Measurements from ENCODE around the gene RPS6KC1.
"Not testable (repeated sequence)": the region's sequence is repeated elsewhere in the genome, so short reads cannot be mapped to it uniquely, and the experiment has no call there.

Gene RPS6KC1

DNA sequence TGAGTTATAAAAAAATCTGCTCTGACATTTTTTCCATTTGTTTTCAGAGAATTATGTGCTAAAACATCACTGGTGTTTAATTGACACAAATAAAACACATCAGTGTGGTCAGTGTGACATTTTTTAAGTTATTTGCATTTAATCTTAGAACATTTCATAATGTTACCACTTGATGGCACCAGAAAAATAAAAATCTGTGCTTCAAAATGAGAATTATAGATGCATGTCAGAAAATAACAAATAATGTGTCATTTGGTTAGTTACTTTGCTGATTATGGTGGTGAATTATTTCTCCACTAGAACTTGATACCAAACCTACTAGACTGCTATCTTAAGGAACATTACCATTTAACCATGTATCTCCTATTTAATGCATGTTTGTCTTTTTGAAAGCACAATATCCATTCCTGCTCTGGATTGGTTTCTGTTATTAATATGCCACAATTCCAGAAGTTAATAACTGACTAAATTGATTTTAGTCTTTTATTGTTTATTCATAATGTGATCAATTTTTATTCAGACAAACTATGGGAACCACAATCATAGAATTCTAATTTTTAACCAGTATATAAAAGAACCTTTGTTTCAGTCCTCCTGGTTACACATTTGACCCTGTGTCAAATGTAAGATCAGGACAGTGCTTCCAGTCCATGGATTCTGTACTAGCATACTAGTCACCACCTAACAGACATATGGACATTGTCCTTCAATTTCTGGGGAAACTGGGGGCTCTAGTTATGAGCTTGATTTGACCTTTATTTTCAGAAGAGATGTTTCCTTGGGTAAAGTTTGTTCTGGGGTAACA is 81.0 kb downstream of the RPS6KC1 start:
- Histone ChIP-seq H3K9me3 (ENCODE audit: control insufficient read depth, low read length) (no peaks in the 10 kb centered on the region), H3K4me1 (ENCODE audit: control insufficient read depth, insufficient read depth, low read length, poor library complexity, severe bottlenecking) (peaks cover 15% of the 10 kb centered on the region), H3K27ac (ENCODE audit: low read depth, low read length, severe bottlenecking) (no peak overlapping the region), H3K4me3 (ENCODE audit: extremely low read depth, insufficient read depth, low read length, poor library complexity, severe bottlenecking) (no peak overlapping the region), H3K36me3 (ENCODE audit: control insufficient read depth, insufficient read depth, low read length) (no peaks in the 10 kb centered on the region)

DNA sequence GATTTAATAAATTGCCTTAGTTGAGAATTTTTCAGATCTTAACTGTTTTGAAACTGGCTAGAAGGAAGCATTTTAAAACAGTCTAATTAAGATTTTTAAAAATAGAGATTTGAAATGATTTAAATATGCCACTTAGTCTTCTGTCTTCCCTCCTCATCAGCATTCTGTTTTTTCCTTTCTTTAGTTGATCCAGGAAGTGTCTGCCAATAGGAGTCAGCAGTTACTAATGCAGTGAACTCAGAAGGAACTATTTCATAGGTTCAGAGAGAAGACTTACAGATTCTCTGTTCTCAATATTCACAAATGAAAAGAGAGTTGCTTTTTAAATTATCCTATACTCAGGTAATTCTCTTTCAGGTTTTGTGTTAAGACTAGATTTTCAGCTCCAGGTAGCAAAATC is 84.5 kb downstream of the RPS6KC1 start:
- H3K36me3 ChIP-seq (ENCODE audit: control insufficient read depth, insufficient read depth, low read length), result no peaks in the 10 kb centered on the region
- peaks cover 5% of the 10 kb centered on the region for H3K9me3 ChIP-seq (ENCODE audit: control insufficient read depth, low read length)
- no peak overlapping the region for H3K27ac ChIP-seq (ENCODE audit: low read depth, low read length, severe bottlenecking)
- H3K4me3 ChIP-seq (ENCODE audit: extremely low read depth, insufficient read depth, low read length, poor library complexity, severe bottlenecking), result no peak overlapping the region
- peaks cover 15% of the 10 kb centered on the region for H3K4me1 ChIP-seq (ENCODE audit: control insufficient read depth, insufficient read depth, low read length, poor library complexity, severe bottlenecking)

DNA sequence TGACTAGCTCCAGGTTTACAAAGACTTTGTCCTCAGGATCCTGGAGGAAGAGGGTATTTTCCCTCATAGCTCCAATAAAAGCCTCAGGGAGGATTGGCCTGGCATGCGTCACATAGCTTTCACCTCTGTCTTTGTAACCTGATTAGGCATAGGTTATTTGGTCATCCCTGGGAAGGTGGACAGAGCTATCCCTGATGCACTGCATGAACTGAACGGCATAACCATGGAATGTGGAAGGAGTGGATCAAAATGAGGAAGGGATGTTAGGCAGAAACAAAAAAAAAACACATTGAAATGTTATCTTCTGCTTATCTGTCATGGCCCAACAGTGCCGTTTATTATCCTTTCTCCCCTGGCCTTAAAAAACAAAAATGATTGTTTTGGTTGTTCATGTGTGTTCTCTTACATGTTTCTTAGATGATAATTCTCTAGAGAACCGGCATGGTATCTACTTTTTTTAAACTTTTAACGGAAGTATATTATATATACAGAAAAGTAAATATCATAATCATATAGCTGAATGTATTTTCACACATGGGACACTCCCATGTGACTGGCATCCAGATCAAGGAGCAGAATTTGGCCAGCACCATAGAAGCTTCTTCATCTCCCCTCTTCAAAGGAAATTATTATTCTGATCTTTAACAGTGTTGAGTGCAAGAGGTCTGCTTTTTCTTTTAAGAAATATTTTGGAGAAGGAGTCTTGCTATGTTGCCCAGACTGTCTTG is 85.3 kb downstream of the RPS6KC1 start:
- Histone ChIP-seq H3K9me3 (ENCODE audit: control insufficient read depth, low read length) (peaks cover 5% of the 10 kb centered on the region), H3K27ac (ENCODE audit: low read depth, low read length, severe bottlenecking) (no peak overlapping the region), H3K4me1 (ENCODE audit: control insufficient read depth, insufficient read depth, low read length, poor library complexity, severe bottlenecking) (peaks cover 15% of the 10 kb centered on the region), H3K4me3 (ENCODE audit: extremely low read depth, insufficient read depth, low read length, poor library complexity, severe bottlenecking) (no peak overlapping the region), H3K36me3 (ENCODE audit: control insufficient read depth, insufficient read depth, low read length) (no peaks in the 10 kb centered on the region)
- 83 to 88% methylated on average over 1 of the region's 5 CpGs for WGBS, 2 experiments (ENCODE audit: insufficient coverage in 2 of 2)

DNA sequence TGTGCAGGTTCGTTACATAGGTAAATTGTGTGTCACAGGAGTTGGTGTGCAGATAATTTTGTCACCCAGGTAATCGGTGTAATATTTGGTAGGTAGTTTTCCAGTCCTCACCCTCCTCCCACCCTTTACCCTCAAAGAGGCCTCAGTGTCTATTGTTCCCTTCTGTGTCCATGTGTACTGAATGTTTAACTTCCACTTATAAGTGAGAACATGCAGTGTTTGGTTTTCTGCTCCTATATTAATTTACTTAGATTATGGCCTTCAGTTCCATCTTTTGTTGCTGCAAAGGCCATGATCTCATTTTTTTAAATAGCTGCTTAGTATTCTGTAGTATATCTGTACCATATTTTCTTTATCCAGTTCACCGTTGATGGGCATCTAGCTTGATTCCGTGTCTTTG is 87.3 kb downstream of the RPS6KC1 start:
- no CpG with 5 or more reads among the region's 4 CpGs for WGBS, 2 experiments (ENCODE audit: insufficient coverage in 2 of 2)
- peaks cover 15% of the 10 kb centered on the region for H3K4me1 ChIP-seq (ENCODE audit: control insufficient read depth, insufficient read depth, low read length, poor library complexity, severe bottlenecking)
- H3K36me3 ChIP-seq (ENCODE audit: control insufficient read depth, insufficient read depth, low read length), result no peaks in the 10 kb centered on the region
- H3K27ac ChIP-seq (ENCODE audit: low read depth, low read length, severe bottlenecking), result no peak overlapping the region
- H3K4me3 ChIP-seq (ENCODE audit: extremely low read depth, insufficient read depth, low read length, poor library complexity, severe bottlenecking), result no peak overlapping the region
- peaks cover 5% of the 10 kb centered on the region for H3K9me3 ChIP-seq (ENCODE audit: control insufficient read depth, low read length)

DNA sequence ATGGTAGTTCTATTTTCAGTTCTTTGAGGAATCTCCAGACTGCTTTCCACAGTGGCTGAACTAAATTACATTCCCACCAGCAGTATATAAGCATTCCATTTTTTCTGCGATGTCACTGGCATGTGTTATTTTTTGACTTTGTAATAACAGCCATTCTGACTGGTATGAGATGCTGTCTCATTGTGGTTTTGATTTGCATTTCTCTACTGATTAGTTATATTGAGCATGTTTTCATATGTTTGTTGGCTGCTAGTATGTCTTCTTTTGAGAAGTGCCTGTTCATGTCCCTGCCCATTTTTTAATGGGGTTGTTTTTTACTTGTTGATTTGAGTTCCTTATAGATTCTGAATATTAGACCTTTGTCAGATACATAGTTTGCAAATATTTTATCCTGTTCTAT is 87.9 kb downstream of the RPS6KC1 start:
- no peak overlapping the region for H3K4me3 ChIP-seq (ENCODE audit: extremely low read depth, insufficient read depth, low read length, poor library complexity, severe bottlenecking)
- no CpG with 5 or more reads among the region's 1 CpG for WGBS, 2 experiments (ENCODE audit: insufficient coverage in 2 of 2)
- H3K4me1 ChIP-seq (ENCODE audit: control insufficient read depth, insufficient read depth, low read length, poor library complexity, severe bottlenecking), result peaks cover 15% of the 10 kb centered on the region
- H3K9me3 ChIP-seq (ENCODE audit: control insufficient read depth, low read length), result peaks cover 5% of the 10 kb centered on the region
- H3K36me3 ChIP-seq (ENCODE audit: control insufficient read depth, insufficient read depth, low read length), result peaks cover 3% of the 10 kb centered on the region
- no peak overlapping the region for H3K27ac ChIP-seq (ENCODE audit: low read depth, low read length, severe bottlenecking)

GRCh38 chr1:213148905-213149304 is 97.9 kb downstream of the RPS6KC1 start:
- no CpG with 5 or more reads among the region's 2 CpGs for WGBS, 2 experiments (ENCODE audit: insufficient coverage in 2 of 2)
- no peaks in the 10 kb centered on the region for H3K4me1 ChIP-seq (ENCODE audit: control insufficient read depth, insufficient read depth, low read length, poor library complexity, severe bottlenecking)
- peaks cover under 1% of the 10 kb centered on the region for H3K36me3 ChIP-seq (ENCODE audit: control insufficient read depth, insufficient read depth, low read length)
- peaks cover 6% of the 10 kb centered on the region for H3K9me3 ChIP-seq (ENCODE audit: control insufficient read depth, low read length)
- no peak overlapping the region for H3K27ac ChIP-seq (ENCODE audit: low read depth, low read length, severe bottlenecking)
- no peak overlapping the region for H3K4me3 ChIP-seq (ENCODE audit: extremely low read depth, insufficient read depth, low read length, poor library complexity, severe bottlenecking)

- WGBS, 2 experiments (ENCODE audit: insufficient coverage in 2 of 2), result no CpG with 5 or more reads among the region's 2 CpGs
- not testable (repeated sequence) for H3K36me3 ChIP-seq (ENCODE audit: control insufficient read depth, insufficient read depth, low read length)
Observed at GRCh38 chr1:213150090-213150489, 99.0 kb downstream of the RPS6KC1 start.

DNA sequence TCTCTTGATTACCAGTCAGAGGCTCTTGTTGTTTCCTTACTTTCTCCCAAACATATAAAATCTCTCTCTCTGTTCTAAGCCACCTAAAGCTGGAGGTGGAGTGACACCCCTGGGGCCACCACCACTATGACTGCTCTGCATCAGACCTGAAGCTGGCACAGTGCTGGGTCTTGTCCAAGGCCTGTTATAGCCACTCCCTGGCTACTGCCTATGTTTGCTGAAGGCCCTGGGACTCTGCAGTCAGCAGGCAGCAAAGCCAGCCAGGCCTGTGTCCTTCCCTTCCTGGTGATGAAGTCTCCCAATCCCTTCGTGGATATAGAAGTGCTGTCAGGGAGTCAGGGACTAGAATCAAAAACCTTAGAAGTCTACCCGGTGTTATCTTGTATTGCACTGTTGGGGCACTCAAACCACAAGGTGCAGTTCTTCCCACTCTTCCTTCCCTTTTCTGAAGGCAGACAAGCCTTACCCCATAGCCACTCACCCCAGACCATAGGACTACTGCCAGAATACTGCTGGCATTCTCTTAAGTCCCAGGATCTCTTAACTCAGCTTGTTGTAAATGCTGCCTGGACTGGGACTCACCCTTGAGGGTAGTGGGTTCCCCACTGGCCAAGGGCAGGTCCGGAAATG is 103.1 kb downstream of the RPS6KC1 start:
- Histone ChIP-seq H3K9me3 (ENCODE audit: control insufficient read depth, low read length) (peaks cover 4% of the 10 kb centered on the region), H3K36me3 (ENCODE audit: control insufficient read depth, insufficient read depth, low read length) (no peaks in the 10 kb centered on the region), H3K4me1 (ENCODE audit: control insufficient read depth, insufficient read depth, low read length, poor library complexity, severe bottlenecking) (no peaks in the 10 kb centered on the region), H3K27ac (ENCODE audit: low read depth, low read length, severe bottlenecking) (no peak overlapping the region), H3K4me3 (ENCODE audit: extremely low read depth, insufficient read depth, low read length, poor library complexity, severe bottlenecking) (no peak overlapping the region)
- WGBS, 2 experiments (ENCODE audit: insufficient coverage in 2 of 2), result 97 to 100% methylated on average over 3 of the region's 3 CpGs

More at GRCh38 chr1:213150090-213150489, 99.0 kb downstream of the RPS6KC1 start:
- H3K4me1 ChIP-seq (ENCODE audit: control insufficient read depth, insufficient read depth, low read length, poor library complexity, severe bottlenecking); H3K4me3 ChIP-seq (ENCODE audit: extremely low read depth, insufficient read depth, low read length, poor library complexity, severe bottlenecking); H3K9me3 ChIP-seq (ENCODE audit: control insufficient read depth, low read length); H3K27ac ChIP-seq (ENCODE audit: low read depth, low read length, severe bottlenecking): not testable (repeated sequence)

DNA sequence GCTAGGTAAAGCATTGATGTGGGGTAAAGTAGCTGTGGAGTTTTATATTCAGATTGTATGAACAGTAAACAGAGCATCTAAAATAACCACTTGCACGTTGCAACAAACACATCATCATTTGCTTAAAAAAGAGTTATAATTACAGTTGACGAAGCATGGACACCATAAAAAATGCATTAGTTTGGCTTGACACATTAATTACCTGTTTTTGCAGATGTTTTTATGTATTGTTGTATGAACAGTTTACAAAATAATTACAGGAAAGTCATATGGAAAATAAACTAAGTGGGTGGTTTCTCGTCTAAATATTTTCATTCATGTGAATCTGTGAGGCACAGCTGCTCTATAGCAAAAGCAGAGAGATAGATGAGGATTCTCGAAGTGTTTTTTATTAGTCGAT is 108.3 kb downstream of the RPS6KC1 start:
- Histone ChIP-seq H3K4me1 (ENCODE audit: control insufficient read depth, insufficient read depth, low read length, poor library complexity, severe bottlenecking) (no peaks in the 10 kb centered on the region), H3K4me3 (ENCODE audit: extremely low read depth, insufficient read depth, low read length, poor library complexity, severe bottlenecking) (no peak overlapping the region), H3K36me3 (ENCODE audit: control insufficient read depth, insufficient read depth, low read length) (no peaks in the 10 kb centered on the region), H3K9me3 (ENCODE audit: control insufficient read depth, low read length) (no peaks in the 10 kb centered on the region), H3K27ac (ENCODE audit: low read depth, low read length, severe bottlenecking) (no peak overlapping the region)
- 100% methylated on average over 1 of the region's 5 CpGs; no CpG with 5 or more reads in 1 of the 2 experiments for WGBS, 2 experiments (ENCODE audit: insufficient coverage in 2 of 2)

GRCh38 chr1:213160442-213160841 is 109.4 kb downstream of the RPS6KC1 start:
- WGBS, 2 experiments (ENCODE audit: insufficient coverage in 2 of 2), result no CpG with 5 or more reads among the region's 2 CpGs
- H3K36me3 ChIP-seq (ENCODE audit: control insufficient read depth, insufficient read depth, low read length); H3K4me1 ChIP-seq (ENCODE audit: control insufficient read depth, insufficient read depth, low read length, poor library complexity, severe bottlenecking); H3K4me3 ChIP-seq (ENCODE audit: extremely low read depth, insufficient read depth, low read length, poor library complexity, severe bottlenecking); H3K27ac ChIP-seq (ENCODE audit: low read depth, low read length, severe bottlenecking); H3K9me3 ChIP-seq (ENCODE audit: control insufficient read depth, low read length): not testable (repeated sequence)

DNA sequence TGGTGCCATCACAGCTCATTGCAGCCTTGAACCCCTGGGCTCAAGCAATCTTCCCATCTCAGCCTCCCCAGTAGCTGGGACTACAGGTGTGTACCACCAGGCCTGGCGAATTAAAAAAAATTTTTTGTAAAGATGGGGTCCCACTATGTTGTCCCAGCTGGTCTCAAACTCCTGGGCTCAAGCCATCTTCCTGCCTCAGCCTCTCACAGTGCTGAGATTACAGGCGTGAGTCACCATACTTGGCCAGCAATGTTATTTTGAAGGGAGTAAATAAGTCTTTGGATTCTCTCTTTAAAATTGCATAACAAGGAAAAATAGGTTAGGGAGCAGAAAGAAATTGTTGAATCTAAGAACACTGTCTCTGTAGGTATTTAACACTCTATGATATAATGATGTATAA is 111.3 kb downstream of the RPS6KC1 start:
- 80 to 83% methylated on average over 1 of the region's 2 CpGs for WGBS, 2 experiments (ENCODE audit: insufficient coverage in 2 of 2)
- Histone ChIP-seq H3K27ac (ENCODE audit: low read depth, low read length, severe bottlenecking) (no peak overlapping the region), H3K4me3 (ENCODE audit: extremely low read depth, insufficient read depth, low read length, poor library complexity, severe bottlenecking) (no peak overlapping the region), H3K9me3 (ENCODE audit: control insufficient read depth, low read length) (no peaks in the 10 kb centered on the region), H3K36me3 (ENCODE audit: control insufficient read depth, insufficient read depth, low read length) (no peaks in the 10 kb centered on the region), H3K4me1 (ENCODE audit: control insufficient read depth, insufficient read depth, low read length, poor library complexity, severe bottlenecking) (no peaks in the 10 kb centered on the region)
